NCI-H1417 treated with DMSO at 0.1 percent for 48 hours (cell line): ENCODE data around the gene HNF1B.
"Not testable (repeated sequence)": the region's sequence is repeated elsewhere in the genome, so short reads cannot be mapped to it uniquely, and the experiment has no call there.

Experiments used
- DNase-seq: peaks from one replicate; lab custom pipeline; 2025; lab: John Stamatoyannopoulos, UW

HNF1B gene

GRCh38 chr17:37744961-37745800 is at the start of gene HNF1B:
HNF1B (minus strand) TSS chr17:37745059; CDS start chr17:37744884, 175 bp downstream.
- no peak for DNase-seq

- no peak for DNase-seq
Observed at GRCh38 chr17:37792787-37793186, 47.9 kb upstream of the HNF1B start.

GRCh38 chr17:37791447-37792399 is 46.9 kb upstream of the HNF1B start:
- no peak for DNase-seq

GRCh38 chr17:37789771-37790541 is 45.1 kb upstream of the HNF1B start:
- DNase-seq = no peak

GRCh38 chr17:37789021-37789565 is 44.2 kb upstream of the HNF1B start:
- DNase-seq = no peak

GRCh38 chr17:37788526-37788925 is 43.7 kb upstream of the HNF1B start:
- no peak for DNase-seq

- no peak for DNase-seq
Observed at GRCh38 chr17:37787055-37787757, 42.3 kb upstream of the HNF1B start.

GRCh38 chr17:37786481-37786880 is 41.6 kb upstream of the HNF1B start:
- DNase-seq = no peak

GRCh38 chr17:37782460-37782859 is 37.6 kb upstream of the HNF1B start:
- DNase-seq = not testable (repeated sequence)

- DNase-seq = no peak
Observed at GRCh38 chr17:37781451-37781850, 36.6 kb upstream of the HNF1B start.

GRCh38 chr17:37779554-37779953 is 34.7 kb upstream of the HNF1B start:
- DNase-seq = no peak

- DNase-seq = no peak
Observed at GRCh38 chr17:37774504-37774903, 29.6 kb upstream of the HNF1B start.

GRCh38 chr17:37772982-37773381 is 28.1 kb upstream of the HNF1B start:
- DNase-seq = no peak

GRCh38 chr17:37770631-37771518 is 26.0 kb upstream of the HNF1B start:
- no peak for DNase-seq

- no peak for DNase-seq
Observed at GRCh38 chr17:37769050-37769449, 24.2 kb upstream of the HNF1B start.

GRCh38 chr17:37768438-37768837 is 23.6 kb upstream of the HNF1B start:
- no peak for DNase-seq

GRCh38 chr17:37766971-37767370 is 22.1 kb upstream of the HNF1B start:
- DNase-seq = no peak

GRCh38 chr17:37764383-37764782 is 19.5 kb upstream of the HNF1B start:
- no peak for DNase-seq

GRCh38 chr17:37762666-37763065 is 17.8 kb upstream of the HNF1B start:
- no peak for DNase-seq

- DNase-seq = no peak
Observed at GRCh38 chr17:37761961-37762360, 17.1 kb upstream of the HNF1B start.
